HG03442 (cell line): ENCODE data around the gene KCNIP4.

ENCODE experiments used
- ATAC-seq: cut with Tn5 transposase; IDR thresholded peaks from one replicate; pipeline ENCODE4 v1.9.1; 2021; ENCODE audit warnings: mild to moderate bottlenecking, moderate library complexity; ENCODE audit not compliant: unreplicated experiment

KCNIP4 gene

GRCh38 chr4:21605006-21605405 lies 343.6 kb downstream of the KCNIP4 start:
- ATAC-seq = no peak

- no peak for ATAC-seq
Observed at GRCh38 chr4:21596521-21596920, 352.1 kb downstream of the KCNIP4 start.

GRCh38 chr4:21593671-21594001 lies 354.9 kb downstream of the KCNIP4 start:
- ATAC-seq = no peak

GRCh38 chr4:21592970-21593670 lies 355.5 kb downstream of the KCNIP4 start:
- no peak for ATAC-seq

- no peak for ATAC-seq
Observed at GRCh38 chr4:21577056-21577455, 371.5 kb downstream of the KCNIP4 start.

- no peak for ATAC-seq
Observed at GRCh38 chr4:21571100-21571499, 377.5 kb downstream of the KCNIP4 start.

GRCh38 chr4:21569638-21570037 lies 378.9 kb downstream of the KCNIP4 start:
- no peak for ATAC-seq

- ATAC-seq = no peak
Observed at GRCh38 chr4:21555083-21555482, 393.5 kb downstream of the KCNIP4 start.

GRCh38 chr4:21554500-21554899 lies 394.1 kb downstream of the KCNIP4 start:
- no peak for ATAC-seq

GRCh38 chr4:21554066-21554465 lies 394.5 kb downstream of the KCNIP4 start:
- ATAC-seq = no peak

- ATAC-seq = no peak
Observed at GRCh38 chr4:21552455-21552854, 396.1 kb downstream of the KCNIP4 start.

GRCh38 chr4:21544955-21545354 lies 403.6 kb downstream of the KCNIP4 start:
- ATAC-seq = no peak

GRCh38 chr4:21544415-21544814 lies 404.2 kb downstream of the KCNIP4 start:
- no peak for ATAC-seq

GRCh38 chr4:21543514-21543913 lies 405.1 kb downstream of the KCNIP4 start:
- no peak for ATAC-seq

GRCh38 chr4:21535898-21536297 lies 412.7 kb downstream of the KCNIP4 start:
- ATAC-seq = no peak

GRCh38 chr4:21531048-21531447 lies 417.5 kb downstream of the KCNIP4 start:
- ATAC-seq = no peak

- no peak for ATAC-seq
Observed at GRCh38 chr4:21529214-21529613, 419.4 kb downstream of the KCNIP4 start.

- no peak for ATAC-seq
Observed at GRCh38 chr4:21522296-21522695, 426.3 kb downstream of the KCNIP4 start.

GRCh38 chr4:21517126-21517859 lies 431.3 kb downstream of the KCNIP4 start:
- no peak for ATAC-seq

GRCh38 chr4:21514022-21514694 lies 434.4 kb downstream of the KCNIP4 start:
- ATAC-seq = no peak

GRCh38 chr4:21512353-21512752 lies 436.2 kb downstream of the KCNIP4 start:
- ATAC-seq = no peak

- ATAC-seq = peak; percentile 36
Observed at GRCh38 chr4:21507439-21507838, 441.1 kb downstream of the KCNIP4 start.
